BJ (cell line): ENCODE data around the gene PRELID2. TPM values are rescaled to one million over a fixed set of nuclear protein-coding genes. Genes with fewer than 3 reads are reported as not detected.
A peak's percentile ranks its signal among the peaks of the same experiment; 100 is the strongest.

ENCODE experiments used
- CTCF ChIA-PET: fragments of 350-600 bp; formaldehyde crosslinking; extraction: SDS; loops from one replicate; lab custom pipeline; 2021; ENCODE audit warnings: antibody characterized with exemption, inconsistent platforms; lab: Yijun Ruan, JAX
- POLR2A ChIA-PET: fragments of 300-600 bp; sonication (Branson Sonifier 250); formaldehyde crosslinking; extraction: SDS; loops from one replicate; lab custom pipeline; 2021; ENCODE audit warnings: antibody characterized with exemption; lab: Charles Lee
- DNase-seq: peaks from one replicate; pipeline ENCODE4 v3.0.0-alpha.2; 2011; ENCODE audit warnings: low read depth
- H3K27me3 ChIP-seq: 2 replicates; pipeline ENCODE4 v1.6.0; 2011; ENCODE audit warnings: low read length; ENCODE audit not compliant: control insufficient read depth, insufficient read depth
- H3K36me3 ChIP-seq: 2 replicates; pipeline ENCODE4 v1.5.1; 2011; ENCODE audit warnings: low read length; ENCODE audit not compliant: control insufficient read depth, insufficient read depth
- H3K4me3 ChIP-seq: 2 replicates; pipeline ENCODE4 v1.5.1; 2011; ENCODE audit warnings: low read depth, mild to moderate bottlenecking, control low read depth, low read length
- CTCF ChIP-seq: IDR thresholded peaks from 2 replicates; pipeline ENCODE4 v1.5.1; 2011; ENCODE audit warnings: low read depth, mild to moderate bottlenecking, control low read depth, inconsistent platforms, low read length, moderate library complexity; ENCODE audit not compliant: insufficient read depth
- polyA plus RNA-seq: library from polyadenylated mRNA; depleted of rRNA; stranded (reverse); fragments of >200 nt; gene quantifications from 2 replicates; pipeline ENCODE4 v1.2.3, GENCODE V29; 2011

The PRELID2 gene
- polyA plus RNA-seq, 1 experiment: 3.0 TPM

- no peaks in the 10 kb centered on the region for H3K27me3 ChIP-seq
- POLR2A ChIA-PET: no interaction called here
- no peak for TF ChIP-seq CTCF
- CTCF ChIA-PET: interaction anchor here (1.0 to 1.5 kb wide), 4 partner anchors 9 to 66 kb away, joined by 3 to 4 read pairs (median 3); no protein-coding TSS in a partner anchor
- 0 out of 2 replicates have a peak, but pooled peaks cover 1% of the 10 kb centered on the region for H3K36me3 ChIP-seq
- DNase-seq: no peak
- H3K4me3 ChIP-seq: no peak overlapping the region
Measured at GRCh38 chr5:145760660-145761059, 74.5 kb downstream of the PRELID2 start.

GRCh38 chr5:145752947-145753346 lies 82.2 kb downstream of the PRELID2 start:
- Histone ChIP-seq H3K36me3 (no peaks in the 10 kb centered on the region), H3K27me3 (no peaks in the 10 kb centered on the region), H3K4me3 (no peak overlapping the region)
- DNase-seq: peak; percentile 31
- POLR2A ChIA-PET: no interaction called here
- CTCF ChIA-PET: no interaction called here
- TF ChIP-seq CTCF: 0 out of 2 replicates have a peak, but pooled peaks have one; percentile 11

- Histone ChIP-seq H3K4me3 (no peak overlapping the region), H3K27me3 (no peaks in the 10 kb centered on the region), H3K36me3 (no peaks in the 10 kb centered on the region)
- ChIA-PET POLR2A (no interaction called here), CTCF (interaction anchor here (1.0 kb wide), 1 partner anchor 16 kb away, joined by 4 read pairs; no protein-coding TSS in a partner anchor)
- no peak for DNase-seq
- TF ChIP-seq CTCF: no peak
Measured at GRCh38 chr5:145752534-145752933, 82.6 kb downstream of the PRELID2 start.

- TF ChIP-seq CTCF: no peak
- POLR2A ChIA-PET: interaction anchor here (0.6 to 0.8 kb wide), 2 partner anchors 94 to 1887 kb away, joined by 4 to 9 read pairs; no protein-coding TSS in a partner anchor
- H3K36me3 ChIP-seq: no peaks in the 10 kb centered on the region
- H3K4me3 ChIP-seq: no peak overlapping the region
- H3K27me3 ChIP-seq: no peaks in the 10 kb centered on the region
- CTCF ChIA-PET: interaction anchor here (0.6 kb wide), 1 partner anchor 562 kb away, joined by 3 read pairs; no protein-coding TSS in a partner anchor
- no peak for DNase-seq
Measured at GRCh38 chr5:145750199-145750598, 84.9 kb downstream of the PRELID2 start.

- Histone ChIP-seq H3K4me3 (no peak overlapping the region), H3K36me3 (no peaks in the 10 kb centered on the region)
- CTCF ChIA-PET: no interaction called here
Measured at GRCh38 chr5:145743396-145744061, 91.6 kb downstream of the PRELID2 start.

More at GRCh38 chr5:145743396-145744061, 91.6 kb downstream of the PRELID2 start:
- TF ChIP-seq CTCF: no peak
- POLR2A ChIA-PET: no interaction called here
- H3K27me3 ChIP-seq: no peaks in the 10 kb centered on the region
- DNase-seq: no peak
